OCI-LY1 (cell line): ENCODE measurements around the gene DRGX.

ENCODE experiments used
- H2AFZ ChIP-seq: fragments of 200-600 bp; sonication (generic), shearing (Covaris generic); 2 replicates; pipeline ENCODE4 v1.6.0; 2014; ENCODE audit warnings: antibody characterized with exemption, mild to moderate bottlenecking, low read length
- H3F3A ChIP-seq: fragments of 200-600 bp; sonication (generic), shearing (Covaris generic); 2 replicates; pipeline ENCODE4 v1.6.0; 2014; ENCODE audit warnings: mild to moderate bottlenecking, antibody characterized with exemption, low read length, moderate library complexity; ENCODE audit not compliant: insufficient read depth
- H3K27ac ChIP-seq: fragments of 200-600 bp; sonication (generic); 2 replicates; pipeline ENCODE4 v1.5.1; 2014; ENCODE audit warnings: low read length, mixed run types, mild to moderate bottlenecking, low read depth; ENCODE audit not compliant: poor library complexity, severe bottlenecking
- H3K27me3 ChIP-seq: fragments of 200-600 bp; sonication (generic); 2 replicates; pipeline ENCODE4 v1.6.0; 2014; ENCODE audit warnings: antibody characterized with exemption, mild to moderate bottlenecking, low read length, moderate library complexity; ENCODE audit not compliant: insufficient read depth
- H3K36me3 ChIP-seq: fragments of 200-600 bp; sonication (generic); 2 replicates; pipeline ENCODE4 v1.6.1; 2014; ENCODE audit warnings: mild to moderate bottlenecking, antibody characterized with exemption, low read length, moderate library complexity, mixed read lengths; ENCODE audit not compliant: insufficient read depth
- H3K4me1 ChIP-seq: fragments of 200-600 bp; sonication (generic); 2 replicates; pipeline ENCODE4 v1.5.1; 2014; ENCODE audit warnings: mild to moderate bottlenecking, low read length, moderate library complexity; ENCODE audit not compliant: insufficient read depth, severe bottlenecking
- H3K4me2 ChIP-seq: fragments of 200-600 bp; sonication (generic), shearing (Covaris generic); 2 replicates; pipeline ENCODE4 v1.6.1; 2014; ENCODE audit warnings: low read length
- H3K4me3 ChIP-seq: fragments of 200-600 bp; sonication (generic); 2 replicates; pipeline ENCODE4 v1.5.1; 2014; ENCODE audit warnings: low read length, low read depth, mild to moderate bottlenecking, mixed read lengths; ENCODE audit not compliant: poor library complexity, severe bottlenecking
- H3K79me2 ChIP-seq: fragments of 200-600 bp; shearing (Covaris generic); 2 replicates; pipeline ENCODE4 v1.6.1; 2016; ENCODE audit warnings: mixed run types, low read length, mixed read lengths; ENCODE audit not compliant: insufficient read depth
- H3K9ac ChIP-seq: fragments of 200-600 bp; sonication (generic), shearing (Covaris generic); 2 replicates; pipeline ENCODE4 v1.6.1; 2014; ENCODE audit warnings: mild to moderate bottlenecking, low read length, mixed read lengths
- H3K9me2 ChIP-seq: fragments of 200-600 bp; sonication (generic), shearing (Covaris generic); 2 replicates; pipeline ENCODE4 v1.6.1; 2014; ENCODE audit warnings: low read depth, mild to moderate bottlenecking, low read length, mixed read lengths
- H3K9me3 ChIP-seq: fragments of 200-600 bp; shearing (Covaris generic); 2 replicates; pipeline ENCODE4 v1.6.1; 2014; ENCODE audit warnings: low read length, mixed read lengths
- H4K20me1 ChIP-seq: fragments of 200-600 bp; sonication (generic), shearing (Covaris generic); 2 replicates; pipeline ENCODE4 v1.6.0; 2016; ENCODE audit warnings: mild to moderate bottlenecking, low read length; ENCODE audit not compliant: insufficient read depth
- EZH2 ChIP-seq: fragments of 200-600 bp; sonication (generic), shearing (Covaris generic); IDR thresholded peaks from 2 replicates; pipeline ENCODE4 v1.8.0; 2017; ENCODE audit warnings: borderline replicate concordance, mixed run types, mild to moderate bottlenecking, antibody characterized with exemption, low read length, moderate library complexity, mixed read lengths
- TF ChIP-seq, protein P1 (sequence below): fragments of 200-600 bp; sonication (generic), shearing (Covaris generic); IDR thresholded peaks from 2 replicates; pipeline ENCODE4 v1.5.1; 2017; ENCODE audit warnings: mild to moderate bottlenecking, antibody characterized with exemption, low read length, moderate library complexity, mixed read lengths

The DRGX gene

DNA sequence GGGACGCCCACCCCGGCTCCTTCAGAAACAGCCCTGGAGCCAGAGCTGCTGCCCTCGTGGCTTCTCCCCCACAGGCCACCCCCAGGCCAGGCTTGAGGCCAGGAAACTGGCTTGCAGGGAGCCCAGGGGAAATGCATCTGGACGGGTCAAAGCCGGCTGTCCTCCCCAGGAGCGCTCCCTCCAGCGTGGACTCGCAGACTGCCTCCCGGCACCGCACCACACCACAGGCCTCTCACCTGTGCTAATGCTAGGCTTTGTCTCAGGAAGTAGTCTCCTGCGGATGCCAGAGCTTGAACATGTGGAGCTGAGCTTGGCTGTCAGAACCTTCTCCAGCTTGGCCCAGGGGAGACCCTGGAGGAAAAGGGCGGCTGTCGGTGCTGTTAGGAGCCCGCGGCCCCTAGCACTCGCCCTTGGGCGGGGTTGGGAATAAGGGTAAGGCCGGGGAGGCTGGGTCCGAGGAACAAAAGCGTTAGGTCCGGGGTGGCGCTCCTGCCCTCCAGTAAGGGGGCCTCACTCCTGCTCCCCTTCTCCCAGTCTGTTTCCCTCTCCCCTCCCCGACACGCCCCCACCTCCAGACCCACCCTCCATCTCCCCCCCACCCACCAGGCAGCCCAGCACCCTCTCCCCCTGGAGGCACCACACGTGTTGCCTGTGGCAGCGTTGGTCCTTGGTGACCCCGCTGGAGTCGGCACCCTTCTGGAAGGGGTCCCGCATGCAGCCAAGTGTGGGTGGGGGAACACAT is 21.6 kb upstream of the DRGX start:
- H3K4me3 ChIP-seq = no peak overlapping the region
- no peak for TF ChIP-seq EZH2
- TF ChIP-seq, protein P1, sequence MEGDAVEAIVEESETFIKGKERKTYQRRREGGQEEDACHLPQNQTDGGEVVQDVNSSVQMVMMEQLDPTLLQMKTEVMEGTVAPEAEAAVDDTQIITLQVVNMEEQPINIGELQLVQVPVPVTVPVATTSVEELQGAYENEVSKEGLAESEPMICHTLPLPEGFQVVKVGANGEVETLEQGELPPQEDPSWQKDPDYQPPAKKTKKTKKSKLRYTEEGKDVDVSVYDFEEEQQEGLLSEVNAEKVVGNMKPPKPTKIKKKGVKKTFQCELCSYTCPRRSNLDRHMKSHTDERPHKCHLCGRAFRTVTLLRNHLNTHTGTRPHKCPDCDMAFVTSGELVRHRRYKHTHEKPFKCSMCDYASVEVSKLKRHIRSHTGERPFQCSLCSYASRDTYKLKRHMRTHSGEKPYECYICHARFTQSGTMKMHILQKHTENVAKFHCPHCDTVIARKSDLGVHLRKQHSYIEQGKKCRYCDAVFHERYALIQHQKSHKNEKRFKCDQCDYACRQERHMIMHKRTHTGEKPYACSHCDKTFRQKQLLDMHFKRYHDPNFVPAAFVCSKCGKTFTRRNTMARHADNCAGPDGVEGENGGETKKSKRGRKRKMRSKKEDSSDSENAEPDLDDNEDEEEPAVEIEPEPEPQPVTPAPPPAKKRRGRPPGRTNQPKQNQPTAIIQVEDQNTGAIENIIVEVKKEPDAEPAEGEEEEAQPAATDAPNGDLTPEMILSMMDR = no peak
- H3K27ac ChIP-seq = no peak overlapping the region
- H3K9me3 ChIP-seq = no peaks in the 10 kb centered on the region
- no peaks in the 10 kb centered on the region for H3K9me2 ChIP-seq
- no peaks in the 10 kb centered on the region for H3F3A ChIP-seq
- H4K20me1 ChIP-seq = no peaks in the 10 kb centered on the region
- H3K4me1 ChIP-seq = no peaks in the 10 kb centered on the region
- no peak overlapping the region for H2AFZ ChIP-seq
- H3K36me3 ChIP-seq = no peaks in the 10 kb centered on the region
- no peak overlapping the region for H3K9ac ChIP-seq
- H3K79me2 ChIP-seq = no peaks in the 10 kb centered on the region
- H3K4me2 ChIP-seq = no peak overlapping the region
- H3K27me3 ChIP-seq = 0 out of 2 replicates have a peak, but pooled peaks cover 3% of the 10 kb centered on the region

DNA sequence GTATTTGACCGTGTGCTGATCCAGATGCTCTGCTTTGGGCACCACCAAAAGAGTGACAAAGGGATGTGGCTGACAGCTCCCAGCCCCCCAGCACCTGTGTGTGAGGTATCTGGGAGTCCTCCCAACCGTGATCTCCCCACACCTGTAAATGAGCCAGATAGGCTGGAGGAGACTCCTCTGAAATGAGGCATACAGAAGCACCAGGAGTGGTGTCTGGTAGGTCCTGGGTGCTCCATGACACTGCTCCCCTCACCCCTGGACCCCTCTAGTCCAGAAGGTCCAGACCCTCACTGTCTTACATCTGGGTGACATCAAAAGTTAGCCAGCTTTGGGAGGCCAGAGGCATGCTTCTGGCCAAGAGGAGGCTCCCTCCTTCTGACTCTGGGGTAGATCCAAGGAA is 20.0 kb upstream of the DRGX start:
- H3K4me1 ChIP-seq = no peaks in the 10 kb centered on the region
- H2AFZ ChIP-seq = no peak overlapping the region
- H3K79me2 ChIP-seq = no peaks in the 10 kb centered on the region
- H3K36me3 ChIP-seq = no peaks in the 10 kb centered on the region
- no peak overlapping the region for H3K4me2 ChIP-seq
- no peak overlapping the region for H3K27ac ChIP-seq
- H3K9me2 ChIP-seq = no peaks in the 10 kb centered on the region
- H3K9me3 ChIP-seq = no peaks in the 10 kb centered on the region
- 0 out of 2 replicates have a peak, but pooled peaks cover 3% of the 10 kb centered on the region for H3K27me3 ChIP-seq
- H4K20me1 ChIP-seq = no peaks in the 10 kb centered on the region
- no peaks in the 10 kb centered on the region for H3F3A ChIP-seq
- TF ChIP-seq, protein P1 = no peak
- TF ChIP-seq EZH2 = no peak
- no peak overlapping the region for H3K9ac ChIP-seq
- no peak overlapping the region for H3K4me3 ChIP-seq

DNA sequence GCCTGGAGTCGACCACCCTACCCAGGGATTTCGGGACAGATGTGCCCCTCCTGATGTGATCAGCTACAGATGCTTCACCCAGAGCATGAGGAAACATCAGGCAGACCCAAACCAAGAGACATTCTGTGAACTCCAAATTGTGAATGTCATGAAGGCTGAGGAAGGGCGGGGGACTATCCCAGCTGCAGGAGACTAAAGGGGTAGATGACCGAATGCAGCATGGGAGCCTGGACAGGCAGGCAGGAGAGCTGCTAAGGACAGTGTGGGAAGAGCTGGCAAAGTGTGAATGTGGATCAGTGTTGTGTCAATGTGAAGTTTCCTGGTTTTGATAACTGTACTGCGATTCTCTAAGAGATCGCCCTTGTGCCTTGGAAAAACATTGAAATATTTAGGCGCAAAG is 19.2 kb upstream of the DRGX start:
- no peak overlapping the region for H3K27ac ChIP-seq
- H3K4me1 ChIP-seq = no peaks in the 10 kb centered on the region
- 0 out of 2 replicates have a peak, but pooled peaks cover 3% of the 10 kb centered on the region for H3K27me3 ChIP-seq
- no peak overlapping the region for H3K4me2 ChIP-seq
- H3F3A ChIP-seq = no peaks in the 10 kb centered on the region
- H3K9me3 ChIP-seq = no peaks in the 10 kb centered on the region
- H4K20me1 ChIP-seq = no peaks in the 10 kb centered on the region
- no peak overlapping the region for H3K4me3 ChIP-seq
- TF ChIP-seq EZH2 = no peak
- TF ChIP-seq, protein P1 = no peak
- H3K79me2 ChIP-seq = no peaks in the 10 kb centered on the region
- H3K36me3 ChIP-seq = no peaks in the 10 kb centered on the region
- no peaks in the 10 kb centered on the region for H3K9me2 ChIP-seq
- no peak overlapping the region for H3K9ac ChIP-seq
- no peak overlapping the region for H2AFZ ChIP-seq
